ENCODE results near the gene FANK1. TPM values are rescaled to one million over a fixed set of nuclear protein-coding genes. Genes with fewer than 3 reads are reported as not detected.

Gene FANK1
- total and polyA plus RNA-seq, 5 donors: 0.37 to 1.0 (median 0.44) TPM

DNA sequence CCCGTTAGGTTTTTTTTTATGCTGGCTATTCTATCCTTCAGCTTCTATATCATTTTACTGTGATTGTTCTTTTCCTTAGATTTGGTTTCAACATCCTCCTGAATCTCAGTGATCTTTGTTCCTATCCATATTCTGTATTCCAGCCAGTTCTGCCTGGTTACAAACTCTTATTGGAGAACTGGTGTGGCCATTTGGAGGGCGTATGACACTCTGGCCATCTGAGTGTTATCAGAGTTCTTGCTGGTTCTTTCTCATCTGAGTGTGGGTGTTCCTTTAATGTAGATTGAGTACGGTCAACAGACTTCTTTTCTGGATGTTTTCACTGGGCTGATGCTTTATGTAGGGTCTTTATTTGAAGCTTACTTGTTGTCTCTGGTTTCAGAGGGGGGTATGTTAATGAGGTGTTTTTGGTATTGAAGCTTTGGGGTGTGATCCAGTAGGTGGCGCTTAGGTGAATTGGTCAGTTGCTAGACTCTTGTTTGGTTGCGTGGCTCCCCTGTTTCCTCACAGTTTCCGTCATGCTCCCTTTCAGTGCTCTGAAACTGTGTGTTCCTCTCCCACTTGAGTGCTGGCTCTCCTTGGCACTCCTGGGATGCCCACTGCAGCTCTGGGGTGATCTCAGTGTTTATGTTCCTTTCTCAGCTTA lies 80.7 kb downstream of the FANK1 start:
- H3K27ac ChIP-seq (ENCODE audit: low read length): no peak overlapping the region
- no peaks in the 10 kb centered on the region for H3K9me3 ChIP-seq (ENCODE audit: control insufficient read depth, low read length)
- no peak for ATAC-seq
- H3K27me3 ChIP-seq (ENCODE audit: control insufficient read depth, insufficient read depth): no peaks in the 10 kb centered on the region
- intact Hi-C loops (cut with DNase I): loop anchor here in 1 of 4 donors (10.0 kb wide), 1 partner anchor 528 kb away; no protein-coding TSS in a partner anchor
- H3K4me3 ChIP-seq (ENCODE audit: low read length): no peak overlapping the region
- H3K4me1 ChIP-seq (ENCODE audit: control insufficient read depth, insufficient read depth, low read length): no peaks in the 10 kb centered on the region
- DNase-seq: no peak
- 89% methylated on average over 6 of the region's 6 CpGs for WGBS

DNA sequence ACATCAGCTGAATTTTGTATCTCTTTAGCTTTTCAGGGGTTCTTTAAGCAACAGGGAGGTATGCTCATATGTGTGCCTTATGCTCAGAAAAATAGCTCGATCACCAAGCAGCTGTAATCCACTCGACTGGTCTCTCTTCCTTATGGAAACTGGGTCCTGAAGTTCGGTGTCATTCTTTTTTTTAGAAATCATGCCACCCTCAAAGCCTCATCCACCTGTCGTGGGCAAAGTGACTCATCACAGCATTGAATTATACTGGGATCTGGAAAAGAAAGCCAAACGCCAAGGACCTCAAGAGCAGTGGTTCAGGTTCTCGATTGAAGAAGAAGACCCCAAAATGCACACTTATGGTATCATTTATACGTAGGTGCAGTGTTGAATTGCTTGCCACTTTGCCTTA lies 83.6 kb downstream of the FANK1 start:
- Histone ChIP-seq H3K27me3 (ENCODE audit: control insufficient read depth, insufficient read depth) (no peaks in the 10 kb centered on the region), H3K4me1 (ENCODE audit: control insufficient read depth, insufficient read depth, low read length) (no peaks in the 10 kb centered on the region), H3K27ac (ENCODE audit: low read length) (no peak overlapping the region), H3K4me3 (ENCODE audit: low read length) (no peak overlapping the region), H3K9me3 (ENCODE audit: control insufficient read depth, low read length) (no peaks in the 10 kb centered on the region)
- intact Hi-C loops (cut with DNase I): loop anchor here in 3 of 4 donors (5.0 to 10.0 kb wide), 5 partner anchors 405 to 1875 kb away; partner anchors contain the start of gene ADAM12 (in 2 of the 3)
- ATAC-seq (no peak), DNase-seq (no peak)
- 83% methylated on average over 7 of the region's 7 CpGs for WGBS

DNA sequence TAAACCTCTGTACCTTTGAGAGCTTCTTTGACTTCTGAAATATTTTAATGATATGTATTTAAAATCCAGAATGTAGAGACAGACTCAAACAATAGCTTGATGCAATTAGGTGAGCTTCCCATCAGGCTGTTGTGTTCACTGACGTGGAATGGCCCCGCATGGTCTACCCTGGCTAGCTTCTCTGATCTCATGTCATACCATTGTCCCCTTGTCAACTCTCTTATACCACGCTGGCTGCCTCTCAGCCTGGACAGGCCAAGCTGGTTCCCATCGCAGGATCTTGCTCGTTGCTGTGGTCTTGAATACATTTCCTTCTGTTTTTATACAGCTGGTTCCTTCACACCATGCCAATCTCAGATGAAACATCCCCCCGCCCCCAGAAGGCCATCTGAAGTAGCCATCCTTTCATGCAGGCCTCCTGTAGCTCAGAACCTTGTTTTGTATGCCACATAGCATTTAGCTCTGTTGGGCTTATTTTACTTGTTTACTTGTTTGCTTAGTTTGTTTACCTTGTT lies 84.2 kb downstream of the FANK1 start:
- ATAC-seq (no peak), DNase-seq (no peak)
- H3K27me3 ChIP-seq (ENCODE audit: control insufficient read depth, insufficient read depth): no peaks in the 10 kb centered on the region
- H3K27ac ChIP-seq (ENCODE audit: low read length): no peak overlapping the region
- no peaks in the 10 kb centered on the region for H3K9me3 ChIP-seq (ENCODE audit: control insufficient read depth, low read length)
- H3K4me1 ChIP-seq (ENCODE audit: control insufficient read depth, insufficient read depth, low read length): no peaks in the 10 kb centered on the region
- H3K4me3 ChIP-seq (ENCODE audit: low read length): no peak overlapping the region
- intact Hi-C loops (cut with DNase I): loop anchor here in 3 of 4 donors (5.0 to 10.0 kb wide), 4 partner anchors 404 to 1874 kb away; partner anchors contain the start of gene ADAM12 (in 2 of the 3)
- 71% methylated on average over 6 of the region's 6 CpGs for WGBS

DNA sequence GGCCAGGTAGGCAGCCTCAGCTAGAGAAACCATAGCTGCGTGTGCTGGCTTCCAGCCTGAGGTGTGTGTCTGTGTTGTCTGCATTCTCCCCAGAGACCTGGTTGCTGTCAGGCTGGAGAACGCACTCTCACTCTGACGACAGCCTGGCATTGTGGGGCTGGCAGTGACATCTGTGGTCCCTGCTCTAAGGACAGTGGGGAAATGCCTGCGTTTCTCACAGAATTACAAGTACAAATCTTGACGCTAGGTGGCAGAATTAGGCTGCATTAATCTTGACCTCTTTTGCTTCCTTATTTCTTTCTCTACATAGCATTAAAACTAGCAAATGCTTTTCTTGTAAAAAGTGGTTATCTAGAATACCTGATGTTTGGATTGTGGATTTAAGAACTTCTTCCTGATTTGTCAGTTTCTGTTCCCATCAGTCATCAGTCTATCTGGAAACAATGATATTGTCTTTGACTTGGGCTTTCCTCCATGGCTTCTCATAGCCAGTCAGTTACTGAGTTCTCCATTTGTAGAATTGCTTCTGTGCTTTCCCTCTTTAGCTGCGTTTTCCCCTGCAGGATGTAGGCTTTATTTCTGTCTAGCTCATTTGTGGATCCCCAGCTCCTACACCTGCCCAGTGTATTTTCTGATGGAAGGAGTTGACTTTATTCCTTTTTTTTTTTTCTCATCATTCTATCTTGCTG lies 86.0 kb downstream of the FANK1 start:
- no peaks in the 10 kb centered on the region for H3K9me3 ChIP-seq (ENCODE audit: control insufficient read depth, low read length)
- intact Hi-C loops (cut with DNase I): loop anchor here (2.0 to 10.0 kb wide), 6 partner anchors 402 to 1872 kb away; partner anchors contain the start of gene ADAM12 (in 2 of the 4)
- no peak overlapping the region for H3K27ac ChIP-seq (ENCODE audit: low read length)
- no peaks in the 10 kb centered on the region for H3K27me3 ChIP-seq (ENCODE audit: control insufficient read depth, insufficient read depth)
- no peak overlapping the region for H3K4me3 ChIP-seq (ENCODE audit: low read length)
- WGBS: 11% methylated on average over 6 of the region's 6 CpGs
- DNase-seq (no peak), ATAC-seq (peak; percentile 61 to 69)
- no peaks in the 10 kb centered on the region for H3K4me1 ChIP-seq (ENCODE audit: control insufficient read depth, insufficient read depth, low read length)

DNA sequence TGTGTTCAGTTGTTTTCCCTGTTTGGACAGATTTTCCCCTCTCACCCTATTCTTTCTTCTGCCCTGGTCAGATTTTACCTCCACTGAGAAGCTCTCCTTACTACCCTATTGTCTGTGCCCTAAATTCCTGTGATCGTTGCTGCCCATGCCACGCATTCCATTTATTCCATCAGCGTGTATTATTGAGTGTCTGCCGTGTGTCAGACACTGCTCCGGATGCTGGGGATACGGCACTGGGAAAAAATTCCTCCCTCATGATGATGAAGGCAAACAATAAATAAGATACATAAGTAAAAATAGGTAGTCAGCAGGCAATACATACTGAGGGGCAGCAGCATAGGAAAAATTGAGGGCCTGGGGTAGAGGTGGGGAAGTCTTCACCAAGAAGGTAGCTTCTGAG lies 86.8 kb downstream of the FANK1 start:
- Histone ChIP-seq H3K4me1 (ENCODE audit: control insufficient read depth, insufficient read depth, low read length) (no peaks in the 10 kb centered on the region), H3K9me3 (ENCODE audit: control insufficient read depth, low read length) (no peaks in the 10 kb centered on the region), H3K27me3 (ENCODE audit: control insufficient read depth, insufficient read depth) (no peaks in the 10 kb centered on the region), H3K27ac (ENCODE audit: low read length) (no peak overlapping the region), H3K4me3 (ENCODE audit: low read length) (no peak overlapping the region)
- DNase-seq (no peak), ATAC-seq (no peak)
- WGBS: 71% methylated on average over 6 of the region's 6 CpGs
- intact Hi-C loops (cut with DNase I): loop anchor here (1.0 to 10.0 kb wide), 7 partner anchors 402 to 1872 kb away; partner anchors contain the start of gene ADAM12 (in 2 of the 4)

DNA sequence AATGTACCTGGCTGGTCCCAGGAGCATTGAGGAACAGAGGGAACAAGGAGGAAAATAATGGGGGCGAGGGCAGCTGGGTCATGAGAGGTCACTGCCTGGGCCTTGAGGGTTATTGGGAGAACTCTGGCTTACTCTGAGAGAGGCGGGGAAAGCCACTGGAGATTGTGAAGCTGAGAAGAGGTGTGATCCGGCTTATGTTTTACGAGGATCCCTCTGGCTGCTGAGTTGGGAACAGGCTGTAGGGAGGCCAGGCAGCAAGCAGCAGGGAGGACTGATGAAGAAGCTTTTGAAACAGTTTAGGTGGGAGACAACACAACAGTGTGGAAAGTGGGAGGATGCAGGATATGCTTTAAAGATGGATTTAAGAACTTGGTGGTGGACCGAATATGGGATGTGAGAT lies 87.3 kb downstream of the FANK1 start:
- WGBS: 93% methylated on average over 5 of the region's 5 CpGs
- no peaks in the 10 kb centered on the region for H3K27me3 ChIP-seq (ENCODE audit: control insufficient read depth, insufficient read depth)
- DNase-seq (no peak), ATAC-seq (no peak)
- no peaks in the 10 kb centered on the region for H3K4me1 ChIP-seq (ENCODE audit: control insufficient read depth, insufficient read depth, low read length)
- no peak overlapping the region for H3K4me3 ChIP-seq (ENCODE audit: low read length)
- H3K9me3 ChIP-seq (ENCODE audit: control insufficient read depth, low read length): no peaks in the 10 kb centered on the region
- intact Hi-C loops (cut with DNase I): loop anchor here (1.0 to 10.0 kb wide), 7 partner anchors 401 to 1871 kb away; partner anchors contain the start of gene ADAM12 (in 2 of the 4)
- H3K27ac ChIP-seq (ENCODE audit: low read length): no peak overlapping the region

DNA sequence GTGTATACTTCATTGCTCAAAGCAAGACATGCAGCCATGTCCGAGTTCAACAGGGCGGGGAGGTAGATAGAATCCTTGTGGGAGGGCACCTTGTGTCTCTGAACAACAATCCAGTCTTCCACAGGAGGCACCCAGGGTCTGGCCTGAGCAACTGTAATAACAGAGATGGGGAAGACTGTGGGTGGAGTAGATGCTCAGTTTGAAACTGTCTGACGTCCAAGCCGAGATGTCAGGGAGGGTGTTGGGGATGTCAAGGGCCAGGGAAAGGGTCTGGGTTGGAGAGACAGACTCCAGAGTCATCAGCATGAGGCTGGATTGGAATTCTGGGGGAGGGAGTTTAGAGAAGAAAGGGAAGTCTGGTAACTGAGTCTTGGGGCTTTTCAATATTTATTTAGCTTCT lies 88.0 kb downstream of the FANK1 start:
- ATAC-seq: no peak
- DNase-seq: no peak
- Histone ChIP-seq H3K27me3 (ENCODE audit: control insufficient read depth, insufficient read depth) (no peaks in the 10 kb centered on the region), H3K4me3 (ENCODE audit: low read length) (no peak overlapping the region), H3K9me3 (ENCODE audit: control insufficient read depth, low read length) (no peaks in the 10 kb centered on the region), H3K4me1 (ENCODE audit: control insufficient read depth, insufficient read depth, low read length) (no peaks in the 10 kb centered on the region), H3K27ac (ENCODE audit: low read length) (no peak overlapping the region)
- intact Hi-C loops (cut with DNase I): loop anchor here in 3 of 4 donors (5.0 to 10.0 kb wide), 4 partner anchors 400 to 1870 kb away; partner anchors contain the start of gene ADAM12 (in 2 of the 3)
- WGBS: 69% methylated on average over 4 of the region's 4 CpGs

DNA sequence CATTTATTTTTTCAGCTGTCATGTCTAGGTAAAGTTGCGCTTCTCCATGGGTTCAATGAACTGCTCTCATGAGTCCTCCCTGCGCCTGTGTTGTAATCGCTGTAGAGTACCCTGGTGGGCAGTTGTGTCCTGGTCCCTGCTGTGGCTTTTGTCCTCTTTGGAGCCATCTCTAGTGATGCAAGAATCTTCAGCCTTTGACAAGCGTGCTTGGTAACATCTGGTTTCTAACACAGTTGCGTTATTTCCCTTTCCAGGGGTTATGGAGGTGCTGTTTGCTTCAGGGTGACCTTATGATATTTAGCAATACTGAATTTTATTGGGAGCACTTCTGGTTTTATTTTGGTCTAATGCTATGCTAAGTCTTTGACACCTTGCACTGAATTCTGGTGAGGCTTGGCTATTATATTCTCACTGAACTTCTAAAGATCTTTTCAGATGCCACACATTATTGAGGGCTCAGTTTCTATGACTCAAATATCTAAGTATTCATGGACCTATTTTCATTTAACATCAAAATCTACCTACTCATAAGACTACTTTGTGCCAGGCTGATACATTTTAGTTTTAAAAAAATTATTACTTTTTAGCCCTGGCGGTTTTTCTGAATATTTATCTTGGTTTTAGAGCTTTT lies 88.6 kb downstream of the FANK1 start:
- WGBS: 85% methylated on average over 6 of the region's 6 CpGs
- Histone ChIP-seq H3K27me3 (ENCODE audit: control insufficient read depth, insufficient read depth) (no peaks in the 10 kb centered on the region), H3K27ac (ENCODE audit: low read length) (no peak overlapping the region), H3K4me1 (ENCODE audit: control insufficient read depth, insufficient read depth, low read length) (no peaks in the 10 kb centered on the region), H3K9me3 (ENCODE audit: control insufficient read depth, low read length) (no peaks in the 10 kb centered on the region), H3K4me3 (ENCODE audit: low read length) (no peak overlapping the region)
- intact Hi-C loops (cut with DNase I): loop anchor here in 3 of 4 donors (5.0 to 10.0 kb wide), 4 partner anchors 400 to 1870 kb away; partner anchors contain the start of gene ADAM12 (in 2 of the 3)
- ATAC-seq (no peak), DNase-seq (no peak)

DNA sequence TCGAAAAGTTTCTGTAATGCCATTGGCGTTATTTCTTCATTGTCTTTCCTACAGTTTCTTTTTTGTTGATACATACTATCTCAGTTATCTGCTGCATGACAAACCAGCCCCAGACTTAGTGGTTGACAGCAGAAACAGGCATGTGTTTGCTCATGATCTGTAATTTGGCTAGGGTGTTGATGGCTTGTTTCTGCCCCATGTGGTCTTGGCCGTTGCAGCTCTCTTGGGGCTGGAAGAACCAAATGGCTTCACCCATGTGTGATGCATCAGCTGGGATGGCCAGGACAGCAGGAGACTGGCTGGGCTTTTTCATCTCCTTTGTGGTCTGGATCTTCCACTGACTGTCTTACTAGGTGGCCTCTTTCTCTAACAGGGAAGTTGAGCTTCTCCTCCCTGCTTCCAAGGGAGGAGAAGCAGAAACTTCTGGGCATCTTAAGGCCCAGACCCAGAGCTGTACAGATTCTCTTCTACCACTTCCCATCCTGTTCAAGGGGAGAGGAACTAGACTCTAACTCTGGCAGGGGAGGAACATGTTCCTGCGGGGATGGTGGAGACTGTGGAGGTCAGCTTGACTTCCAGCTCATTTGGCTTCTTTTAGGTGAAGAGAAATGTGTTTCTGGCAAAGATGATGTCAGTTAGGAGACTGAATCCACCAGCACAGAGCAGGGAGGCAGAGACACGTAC lies 89.3 kb downstream of the FANK1 start:
- no peak overlapping the region for H3K4me3 ChIP-seq (ENCODE audit: low read length)
- DNase-seq (no peak), ATAC-seq (no peak)
- no peaks in the 10 kb centered on the region for H3K4me1 ChIP-seq (ENCODE audit: control insufficient read depth, insufficient read depth, low read length)
- H3K27ac ChIP-seq (ENCODE audit: low read length): no peak overlapping the region
- intact Hi-C loops (cut with DNase I): loop anchor here in 3 of 4 donors (10.0 kb wide), 2 partner anchors 399 to 1869 kb away; partner anchors contain the start of gene ADAM12 (in 2 of the 3)
- H3K9me3 ChIP-seq (ENCODE audit: control insufficient read depth, low read length): no peaks in the 10 kb centered on the region
- no peaks in the 10 kb centered on the region for H3K27me3 ChIP-seq (ENCODE audit: control insufficient read depth, insufficient read depth)
- 77% methylated on average over 5 of the region's 5 CpGs for WGBS

DNA sequence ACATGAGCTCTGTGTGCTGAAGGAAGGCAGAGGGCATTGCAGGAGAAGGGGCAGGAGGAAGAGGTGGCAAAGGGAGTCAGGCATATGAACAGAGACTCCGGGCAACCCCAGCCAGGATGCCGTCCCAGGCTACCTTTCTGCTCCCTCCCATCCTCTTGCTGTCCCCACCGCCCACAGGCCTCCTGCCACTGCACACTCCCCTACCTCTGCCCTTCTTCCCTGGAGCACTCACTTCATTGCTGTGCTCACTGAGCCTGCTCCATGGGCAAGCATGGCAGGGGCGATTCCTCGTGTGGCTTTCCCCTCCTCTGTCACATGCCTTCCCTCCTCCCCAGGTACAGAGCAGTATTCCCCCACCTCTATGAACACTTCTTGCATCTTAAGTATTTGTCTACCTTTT lies 93.4 kb downstream of the FANK1 start:
- Histone ChIP-seq H3K4me3 (ENCODE audit: low read length) (no peak overlapping the region), H3K9me3 (ENCODE audit: control insufficient read depth, low read length) (no peaks in the 10 kb centered on the region), H3K27ac (ENCODE audit: low read length) (no peak overlapping the region), H3K27me3 (ENCODE audit: control insufficient read depth, insufficient read depth) (no peaks in the 10 kb centered on the region), H3K4me1 (ENCODE audit: control insufficient read depth, insufficient read depth, low read length) (no peaks in the 10 kb centered on the region)
- intact Hi-C loops (cut with DNase I): loop anchor here in 3 of 4 donors (10.0 kb wide), 2 partner anchors 395 to 1865 kb away; partner anchors contain the start of gene ADAM12 (in 2 of the 3)
- DNase-seq (no peak), ATAC-seq (no peak)
- 97% methylated on average over 5 of the region's 5 CpGs for WGBS

Data from right cardiac atrium (tissue), 5 donors.